Karpas-422 (cell line): ENCODE results near the gene TRIM71. TPM values are rescaled to one million over a fixed set of nuclear protein-coding genes. Genes with fewer than 3 reads are reported as not detected.

Source experiments
- DNase-seq: peaks from one replicate; pipeline ENCODE4 v3.0.0-alpha.2; 2015
- H2AFZ ChIP-seq: fragments of 200-600 bp; sonication (generic); 2 replicates; pipeline ENCODE4 v1.6.1; 2014; ENCODE audit warnings: antibody characterized with exemption, low read length, mixed read lengths
- H3K27ac ChIP-seq: fragments of 200-600 bp; sonication (generic); 2 replicates; pipeline ENCODE4 v1.5.1; 2014; ENCODE audit warnings: mild to moderate bottlenecking, low read length, moderate library complexity
- H3K27me3 ChIP-seq: fragments of 200-600 bp; sonication (generic); 2 replicates; pipeline ENCODE4 v1.6.1; 2014; ENCODE audit warnings: low read length, mixed read lengths
- H3K36me3 ChIP-seq: fragments of 200-600 bp; sonication (generic); 2 replicates; pipeline ENCODE4 v1.6.1; 2014; ENCODE audit warnings: low read length, mixed read lengths; ENCODE audit not compliant: insufficient read depth
- H3K4me1 ChIP-seq: fragments of 200-600 bp; sonication (generic); 2 replicates; pipeline ENCODE4 v1.6.1; 2014; ENCODE audit warnings: mild to moderate bottlenecking, low read length, mixed read lengths
- H3K4me2 ChIP-seq: fragments of 200-600 bp; sonication (generic); 2 replicates; pipeline ENCODE4 v1.6.1; 2014; ENCODE audit warnings: low read length, low read depth, mild to moderate bottlenecking; ENCODE audit not compliant: poor library complexity, severe bottlenecking
- H3K4me3 ChIP-seq: fragments of 200-600 bp; sonication (generic); 2 replicates; pipeline ENCODE4 v1.5.1; 2014; ENCODE audit warnings: mild to moderate bottlenecking, antibody characterized with exemption, low read length, mixed read lengths
- H3K79me2 ChIP-seq: fragments of 200-600 bp; sonication (generic); 2 replicates; pipeline ENCODE4 v1.6.1; 2014; ENCODE audit warnings: mild to moderate bottlenecking, low read length, mixed read lengths
- H3K9ac ChIP-seq: fragments of 200-600 bp; sonication (generic); 2 replicates; pipeline ENCODE4 v1.6.0; 2014; ENCODE audit warnings: low read length
- H3K9me2 ChIP-seq: fragments of 200-600 bp; sonication (generic), shearing (Covaris generic); replicated peaks from 2 replicates; pipeline ENCODE4 v1.6.0; 2014; ENCODE audit warnings: mild to moderate bottlenecking, low read length, moderate library complexity; ENCODE audit not compliant: insufficient read depth
- H3K9me3 ChIP-seq: fragments of 300-700, 200-600 bp; sonication (generic); 2 replicates; pipeline ENCODE4 v1.6.1; 2014; ENCODE audit warnings: low read length, mixed read lengths
- H4K20me1 ChIP-seq: fragments of 200-600 bp; sonication (generic); 2 replicates; pipeline ENCODE4 v1.6.1; 2014; ENCODE audit warnings: mild to moderate bottlenecking, antibody characterized with exemption, low read length, low read depth; ENCODE audit not compliant: insufficient read depth
- total RNA-seq: library from RNA; depleted of rRNA; stranded (reverse); fragments of >200 nt; shearing (Covaris generic); gene quantifications from 2 replicates; pipeline ENCODE4 v1.2.3, GENCODE V29; 2014; ENCODE audit warnings: low replicate concordance

Gene TRIM71
- total RNA-seq, 1 experiment from 2014 or later: not detected

DNA sequence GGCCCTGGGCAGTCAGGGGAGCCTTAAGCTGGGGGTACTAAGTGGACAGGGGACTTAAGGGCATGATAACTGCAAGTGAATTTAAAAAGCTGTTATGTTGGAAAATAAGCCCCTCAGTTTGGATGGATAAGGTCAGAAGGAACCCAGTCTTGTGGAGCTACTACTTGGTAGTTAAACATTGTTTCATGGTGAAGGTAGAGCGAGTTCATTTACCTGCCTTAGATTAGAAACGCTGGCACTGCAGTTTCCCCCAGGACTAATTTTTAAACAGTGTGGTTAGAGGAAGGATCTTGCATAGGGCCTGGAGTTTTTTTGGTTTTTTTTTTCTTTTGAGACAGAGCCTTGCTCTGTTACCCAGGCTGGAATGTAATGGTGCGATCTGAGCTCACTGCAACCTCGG is 31.2 kb downstream of the TRIM71 start:
- no peak for DNase-seq
- H2AFZ ChIP-seq: no peak overlapping the region
- no peaks in the 10 kb centered on the region for H3K79me2 ChIP-seq
- no peak overlapping the region for H3K4me3 ChIP-seq
- H3K4me1 ChIP-seq: peaks cover 2% of the 10 kb centered on the region; the same call in 1 of the 2 replicates
- H3K27ac ChIP-seq: no peak overlapping the region
- H3K9me2 ChIP-seq: no peaks in the 10 kb centered on the region
- H4K20me1 ChIP-seq: no peaks in the 10 kb centered on the region
- no peaks in the 10 kb centered on the region for H3K36me3 ChIP-seq
- H3K4me2 ChIP-seq: no peak overlapping the region
- H3K9me3 ChIP-seq: no peaks in the 10 kb centered on the region
- H3K9ac ChIP-seq: no peak overlapping the region
- H3K27me3 ChIP-seq: no peaks in the 10 kb centered on the region

- Histone ChIP-seq H3K4me2 (no peak overlapping the region), H3K4me3 (no peak overlapping the region), H3K9ac (no peak overlapping the region), H3K79me2 (no peaks in the 10 kb centered on the region), H3K27me3 (no peaks in the 10 kb centered on the region), H3K4me1 (no peaks in the 10 kb centered on the region), H3K9me3 (no peaks in the 10 kb centered on the region), H3K9me2 (no peaks in the 10 kb centered on the region), H3K27ac (no peak overlapping the region), H4K20me1 (no peaks in the 10 kb centered on the region), H3K36me3 (no peaks in the 10 kb centered on the region), H2AFZ (no peak overlapping the region)
- DNase-seq: no peak
Observed at GRCh38 chr3:32850226-32850625, 32.4 kb downstream of the TRIM71 start.

GRCh38 chr3:32850636-32851035 is 32.8 kb downstream of the TRIM71 start:
- H3K27ac ChIP-seq: no peak overlapping the region
- no peaks in the 10 kb centered on the region for H3K4me1 ChIP-seq
- no peaks in the 10 kb centered on the region for H3K27me3 ChIP-seq
- H3K9ac ChIP-seq: no peak overlapping the region
- no peaks in the 10 kb centered on the region for H3K79me2 ChIP-seq
- H3K9me2 ChIP-seq: no peaks in the 10 kb centered on the region
- no peak overlapping the region for H3K4me2 ChIP-seq
- H3K9me3 ChIP-seq: no peaks in the 10 kb centered on the region
- DNase-seq: no peak
- no peaks in the 10 kb centered on the region for H4K20me1 ChIP-seq
- H2AFZ ChIP-seq: no peak overlapping the region
- H3K4me3 ChIP-seq: no peak overlapping the region
- H3K36me3 ChIP-seq: no peaks in the 10 kb centered on the region

DNA sequence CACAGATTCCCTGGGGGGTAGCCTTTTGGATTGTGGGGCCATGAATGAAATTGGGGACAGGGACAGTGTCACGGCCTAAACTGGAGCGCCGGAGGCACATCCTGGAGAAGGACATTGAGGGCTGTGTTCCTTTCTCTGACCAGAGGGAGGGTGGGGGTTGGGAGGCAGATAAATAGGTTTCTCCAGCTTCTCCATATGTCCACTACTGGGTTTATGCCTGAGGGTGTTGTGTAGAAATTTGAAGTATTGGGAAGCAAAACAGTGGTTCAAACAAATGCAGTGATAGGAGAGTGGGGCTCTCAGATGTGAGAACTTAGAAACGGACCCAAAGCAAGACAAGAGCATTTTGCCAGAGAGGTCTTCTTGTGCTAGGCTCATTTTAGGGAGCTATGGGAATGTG is 34.3 kb downstream of the TRIM71 start:
- Histone ChIP-seq H3K79me2 (no peaks in the 10 kb centered on the region), H2AFZ (no peak overlapping the region), H3K27me3 (no peaks in the 10 kb centered on the region), H3K9ac (no peak overlapping the region), H3K27ac (no peak overlapping the region), H4K20me1 (no peaks in the 10 kb centered on the region), H3K4me2 (no peak overlapping the region), H3K9me2 (no peaks in the 10 kb centered on the region), H3K36me3 (no peaks in the 10 kb centered on the region), H3K4me3 (no peak overlapping the region), H3K4me1 (no peaks in the 10 kb centered on the region), H3K9me3 (no peaks in the 10 kb centered on the region)
- DNase-seq: no peak

GRCh38 chr3:32855350-32855953 is 37.7 kb downstream of the TRIM71 start:
- Histone ChIP-seq H3K4me1 (no peaks in the 10 kb centered on the region), H3K9me2 (no peaks in the 10 kb centered on the region), H3K4me3 (no peak overlapping the region), H3K4me2 (no peak overlapping the region), H3K36me3 (no peaks in the 10 kb centered on the region), H3K79me2 (no peaks in the 10 kb centered on the region), H3K9me3 (no peaks in the 10 kb centered on the region), H3K9ac (no peak overlapping the region), H4K20me1 (no peaks in the 10 kb centered on the region), H2AFZ (no peak overlapping the region), H3K27me3 (no peaks in the 10 kb centered on the region), H3K27ac (no peak overlapping the region)
- DNase-seq: no peak

- no peak overlapping the region for H3K4me2 ChIP-seq
- no peaks in the 10 kb centered on the region for H3K9me3 ChIP-seq
- no peak overlapping the region for H3K9ac ChIP-seq
- no peaks in the 10 kb centered on the region for H4K20me1 ChIP-seq
- no peaks in the 10 kb centered on the region for H3K4me1 ChIP-seq
- no peak overlapping the region for H3K4me3 ChIP-seq
- H3K9me2 ChIP-seq: no peaks in the 10 kb centered on the region
- H3K27ac ChIP-seq: no peak overlapping the region
- H3K27me3 ChIP-seq: no peaks in the 10 kb centered on the region
- DNase-seq: no peak
- no peaks in the 10 kb centered on the region for H3K36me3 ChIP-seq
- H2AFZ ChIP-seq: no peak overlapping the region
- H3K79me2 ChIP-seq: no peaks in the 10 kb centered on the region
Observed at GRCh38 chr3:32856355-32856889, 38.6 kb downstream of the TRIM71 start.

- Histone ChIP-seq H3K4me2 (no peak overlapping the region), H2AFZ (no peak overlapping the region), H3K9me2 (no peaks in the 10 kb centered on the region), H3K9me3 (no peaks in the 10 kb centered on the region), H3K79me2 (no peaks in the 10 kb centered on the region), H3K4me1 (no peaks in the 10 kb centered on the region), H3K27ac (no peak overlapping the region), H3K4me3 (no peak overlapping the region), H3K27me3 (no peaks in the 10 kb centered on the region), H3K36me3 (no peaks in the 10 kb centered on the region), H4K20me1 (no peaks in the 10 kb centered on the region), H3K9ac (no peak overlapping the region)
- no peak for DNase-seq
Observed at GRCh38 chr3:32856901-32857507, 39.2 kb downstream of the TRIM71 start.

- Histone ChIP-seq H3K9me2 (no peaks in the 10 kb centered on the region), H3K36me3 (no peaks in the 10 kb centered on the region), H2AFZ (no peak overlapping the region), H4K20me1 (no peaks in the 10 kb centered on the region), H3K27ac (no peak overlapping the region), H3K4me1 (no peaks in the 10 kb centered on the region), H3K27me3 (no peaks in the 10 kb centered on the region), H3K79me2 (no peaks in the 10 kb centered on the region), H3K4me2 (no peak overlapping the region), H3K9ac (no peak overlapping the region), H3K4me3 (no peak overlapping the region), H3K9me3 (no peaks in the 10 kb centered on the region)
- DNase-seq: no peak
Observed at GRCh38 chr3:32857921-32858320, 40.1 kb downstream of the TRIM71 start.
